Sigmoid colon (tissue), 4 donors: ENCODE results near the gene IKZF4.
"Not testable (repeated sequence)": the region's sequence is repeated elsewhere in the genome, so short reads cannot be mapped to it uniquely, and the experiment has no call there.

Experiments used
- EP300 ChIP-seq, 4 donors: sonication (generic); formaldehyde crosslinking; IDR thresholded peaks; one replicate each; pipeline ENCODE4 v1.6.1; 2017; ENCODE audit warnings: antibody characterized with exemption in 4 of 4
- POLR2A ChIP-seq, 2 donors: fragments of 450-650 bp; IDR thresholded peaks; one replicate each; pipeline ENCODE4 v1.6.1; 2016; ENCODE audit warnings: antibody characterized with exemption in 2 of 2, mild to moderate bottlenecking in 2 of 2, moderate library complexity in 2 of 2
- TF ChIP-seq, protein P1 (sequence below), 4 experiments: fragments of 450-650 bp in 3 of 4; fragments of 200-600 bp in 1 of 4; IDR thresholded peaks; one replicate each; pipeline ENCODE4 v1.5.1; 2016 to 2019; ENCODE audit warnings: antibody characterized with exemption in 4 of 4, mild to moderate bottlenecking in 3 of 4, moderate library complexity in 2 of 4

DNA sequence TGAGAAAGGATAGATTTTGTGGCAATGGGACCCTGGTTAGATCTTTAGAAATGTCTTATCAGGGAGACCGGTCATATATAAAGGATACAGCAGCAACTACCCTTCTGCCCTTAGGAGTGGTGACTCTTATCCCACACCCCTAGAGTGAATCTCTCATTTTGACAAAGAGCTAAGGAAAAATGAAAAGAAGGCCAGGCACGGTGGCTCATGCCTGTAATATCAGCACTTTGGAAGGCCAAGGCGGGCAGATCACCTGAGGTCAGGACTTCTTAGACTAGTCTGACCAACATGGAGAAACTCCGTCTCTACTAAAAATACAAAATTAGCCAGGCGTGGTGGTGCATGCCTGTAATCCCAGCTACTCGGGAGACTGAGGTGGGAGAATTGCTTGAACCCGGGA, 34.9 kb upstream of the IKZF4 start:
- TF ChIP-seq, protein P1, sequence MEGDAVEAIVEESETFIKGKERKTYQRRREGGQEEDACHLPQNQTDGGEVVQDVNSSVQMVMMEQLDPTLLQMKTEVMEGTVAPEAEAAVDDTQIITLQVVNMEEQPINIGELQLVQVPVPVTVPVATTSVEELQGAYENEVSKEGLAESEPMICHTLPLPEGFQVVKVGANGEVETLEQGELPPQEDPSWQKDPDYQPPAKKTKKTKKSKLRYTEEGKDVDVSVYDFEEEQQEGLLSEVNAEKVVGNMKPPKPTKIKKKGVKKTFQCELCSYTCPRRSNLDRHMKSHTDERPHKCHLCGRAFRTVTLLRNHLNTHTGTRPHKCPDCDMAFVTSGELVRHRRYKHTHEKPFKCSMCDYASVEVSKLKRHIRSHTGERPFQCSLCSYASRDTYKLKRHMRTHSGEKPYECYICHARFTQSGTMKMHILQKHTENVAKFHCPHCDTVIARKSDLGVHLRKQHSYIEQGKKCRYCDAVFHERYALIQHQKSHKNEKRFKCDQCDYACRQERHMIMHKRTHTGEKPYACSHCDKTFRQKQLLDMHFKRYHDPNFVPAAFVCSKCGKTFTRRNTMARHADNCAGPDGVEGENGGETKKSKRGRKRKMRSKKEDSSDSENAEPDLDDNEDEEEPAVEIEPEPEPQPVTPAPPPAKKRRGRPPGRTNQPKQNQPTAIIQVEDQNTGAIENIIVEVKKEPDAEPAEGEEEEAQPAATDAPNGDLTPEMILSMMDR (IDR thresholded peaks at IDR 0.05): not testable (repeated sequence)
- not testable (repeated sequence) for TF ChIP-seq POLR2A, EP300 (IDR thresholded peaks at IDR 0.05)
